Neural progenitor cell (in vitro differentiated cells): ENCODE data around the gene PRKCA.

Source experiments
- CTCF ChIP-seq: fragments of 200-600 bp; sonication (generic); IDR thresholded peaks from 2 replicates; pipeline ENCODE4 v1.5.1; 2017; ENCODE audit warnings: antibody characterized with exemption, mild to moderate bottlenecking
- EZH2 ChIP-seq: fragments of 200-600 bp; sonication (generic); IDR thresholded peaks from 2 replicates; pipeline ENCODE4 v1.6.1; 2017; ENCODE audit warnings: antibody characterized with exemption, mild to moderate bottlenecking, moderate library complexity

GRCh38 chr17:66466840-66467367 lies 164.5 kb downstream of the PRKCA start:
- TF ChIP-seq CTCF (no peak), EZH2 (no peak)
